NOMO-1 (cell line): ENCODE results near the gene CPA2.
"Not testable (repeated sequence)": the region's sequence is repeated elsewhere in the genome, so short reads cannot be mapped to it uniquely, and the experiment has no call there.

ENCODE experiments used
- DNase-seq, 2 experiments: peaks; one replicate each; lab custom pipeline; 2025; ENCODE audit not compliant: unreplicated experiment in 2 of 2; lab: John Stamatoyannopoulos, UW

Gene CPA2

GRCh38 chr7:130266258-130266960 lies at the start of gene CPA2:
Gene CPA2 (plus strand): TSS chr7:130266863. CDS start chr7:130266882, 19 bp downstream.
- no peak for DNase-seq

GRCh38 chr7:130218806-130219620 lies 47.6 kb upstream of the CPA2 start:
- DNase-seq: no peak

GRCh38 chr7:130219871-130220270 lies 46.8 kb upstream of the CPA2 start:
- DNase-seq: no peak

GRCh38 chr7:130221746-130222145 lies 44.9 kb upstream of the CPA2 start:
- DNase-seq: no peak

- DNase-seq: no peak
These were observed 43.0 kb upstream of the CPA2 start for GRCh38 chr7:130223646-130224045.

GRCh38 chr7:130224210-130224609 lies 42.5 kb upstream of the CPA2 start:
- no peak for DNase-seq

- DNase-seq: not testable (repeated sequence)
These were observed 41.7 kb upstream of the CPA2 start for GRCh38 chr7:130224923-130225322.

- DNase-seq: no peak
These were observed 40.3 kb upstream of the CPA2 start for GRCh38 chr7:130226333-130226732.

- no peak for DNase-seq
These were observed 38.6 kb upstream of the CPA2 start for GRCh38 chr7:130227883-130228575.

GRCh38 chr7:130228840-130229502 lies 37.7 kb upstream of the CPA2 start:
- peak in 1 of 2 experiments; percentile 51 for DNase-seq

GRCh38 chr7:130229981-130230380 lies 36.7 kb upstream of the CPA2 start:
- not testable (repeated sequence) for DNase-seq

- no peak for DNase-seq
These were observed 34.9 kb upstream of the CPA2 start for GRCh38 chr7:130231792-130232191.

- DNase-seq: no peak
These were observed 34.5 kb upstream of the CPA2 start for GRCh38 chr7:130232209-130232608.

- no peak for DNase-seq
These were observed 32.6 kb upstream of the CPA2 start for GRCh38 chr7:130234078-130234477.

GRCh38 chr7:130236361-130236760 lies 30.3 kb upstream of the CPA2 start:
- DNase-seq: not testable (repeated sequence)

GRCh38 chr7:130240240-130240639 lies 26.4 kb upstream of the CPA2 start:
- no peak for DNase-seq

GRCh38 chr7:130242198-130243014 lies 24.3 kb upstream of the CPA2 start:
- DNase-seq: peak in 1 of 2 experiments; percentile 4

- DNase-seq: not testable (repeated sequence)
These were observed 23.2 kb upstream of the CPA2 start for GRCh38 chr7:130243486-130243885.

- not testable (repeated sequence) for DNase-seq
These were observed 20.2 kb upstream of the CPA2 start for GRCh38 chr7:130246491-130246890.

GRCh38 chr7:130248842-130249241 lies 17.8 kb upstream of the CPA2 start:
- DNase-seq: not testable (repeated sequence)
